Stimulated activated CD8-positive, alpha-beta memory T cell treated with anti-CD3 and anti-CD28 coated beads, Interleukin-15, amount 100 ng/mL, for 24 hours (primary cell): ENCODE data around the gene POLE4.
A peak's percentile ranks its signal among the peaks of the same experiment; 100 is the strongest.

Experiments
- DNase-seq: peaks from one replicate; pipeline ENCODE4 v3.0.0-alpha.2; 2020; ENCODE audit warnings: low read depth

Gene POLE4

GRCh38 chr2:74958274-74959105 lies at the start of gene POLE4:
Gene POLE4 (plus strand): TSS chr2:74958643. CDS start chr2:74958680, 37 bp downstream.
- DNase-seq, result peak; percentile 82

- DNase-seq, result no peak
These were observed 49.5 kb upstream of the POLE4 start for GRCh38 chr2:74908748-74909444.

GRCh38 chr2:74910245-74910644 lies 48.2 kb upstream of the POLE4 start:
- DNase-seq, result no peak

GRCh38 chr2:74911061-74911460 lies 47.4 kb upstream of the POLE4 start:
- no peak for DNase-seq

- no peak for DNase-seq
These were observed 42.7 kb upstream of the POLE4 start for GRCh38 chr2:74915743-74916142.

- DNase-seq, result no peak
These were observed 42.0 kb upstream of the POLE4 start for GRCh38 chr2:74916394-74916793.

- no peak for DNase-seq
These were observed 40.5 kb upstream of the POLE4 start for GRCh38 chr2:74917702-74918619.

- peak; percentile 52 for DNase-seq
These were observed 38.6 kb upstream of the POLE4 start for GRCh38 chr2:74919827-74920226.

- DNase-seq, result no peak
These were observed 37.2 kb upstream of the POLE4 start for GRCh38 chr2:74921236-74921736.

GRCh38 chr2:74922592-74923227 lies 35.7 kb upstream of the POLE4 start:
- DNase-seq, result no peak

GRCh38 chr2:74924463-74925265 lies 33.8 kb upstream of the POLE4 start:
- DNase-seq, result no peak

- DNase-seq, result no peak
These were observed 33.1 kb upstream of the POLE4 start for GRCh38 chr2:74925361-74925786.

- DNase-seq, result no peak
These were observed 30.8 kb upstream of the POLE4 start for GRCh38 chr2:74927621-74928020.

GRCh38 chr2:74930811-74931486 lies 27.5 kb upstream of the POLE4 start:
- DNase-seq, result no peak

- no peak for DNase-seq
These were observed 26.5 kb upstream of the POLE4 start for GRCh38 chr2:74931940-74932339.

- DNase-seq, result no peak
These were observed 22.5 kb upstream of the POLE4 start for GRCh38 chr2:74935975-74936391.

- DNase-seq, result no peak
These were observed 21.1 kb upstream of the POLE4 start for GRCh38 chr2:74937221-74937880.

GRCh38 chr2:74938264-74938663 lies 20.2 kb upstream of the POLE4 start:
- DNase-seq, result no peak
